Measurements from ENCODE around the gene CMKLR1.

Gene CMKLR1

GRCh38 chr12:108316176-108317086 is 22.7 kb downstream of the CMKLR1 start:
- DNase-seq (ENCODE audit: low read depth, low spot score) = no peak

DNA sequence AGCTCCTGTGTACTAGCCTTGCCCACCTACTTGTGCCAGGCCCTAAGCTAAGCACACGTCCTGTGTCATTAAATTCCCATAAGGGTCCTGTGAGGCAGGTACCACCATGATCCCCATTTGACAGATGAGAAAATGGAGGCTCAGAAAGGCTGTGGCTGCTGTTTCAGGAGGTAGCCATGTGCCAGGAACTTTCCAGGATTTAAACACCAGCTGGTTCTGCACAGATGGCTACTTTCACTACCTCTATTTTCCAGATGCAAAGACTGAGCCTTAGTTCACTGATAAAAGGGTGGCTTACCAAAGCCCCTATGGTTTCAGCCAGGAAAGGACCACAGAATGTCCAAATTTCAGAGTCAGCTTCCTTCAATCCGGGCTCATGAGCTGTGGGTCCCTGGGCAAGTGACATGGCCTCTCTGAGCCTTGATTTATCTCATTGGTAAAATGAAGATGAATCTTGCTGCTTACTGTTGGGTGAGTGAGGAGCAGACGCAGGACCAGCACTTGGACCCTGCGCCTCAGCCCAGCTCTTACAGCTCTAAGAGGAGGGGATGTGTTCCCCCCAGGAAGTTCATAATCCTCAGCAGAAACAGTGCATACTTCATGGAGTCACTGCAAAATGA is 23.5 kb downstream of the CMKLR1 start:
- no peak for DNase-seq (ENCODE audit: low read depth, low spot score)

DNA sequence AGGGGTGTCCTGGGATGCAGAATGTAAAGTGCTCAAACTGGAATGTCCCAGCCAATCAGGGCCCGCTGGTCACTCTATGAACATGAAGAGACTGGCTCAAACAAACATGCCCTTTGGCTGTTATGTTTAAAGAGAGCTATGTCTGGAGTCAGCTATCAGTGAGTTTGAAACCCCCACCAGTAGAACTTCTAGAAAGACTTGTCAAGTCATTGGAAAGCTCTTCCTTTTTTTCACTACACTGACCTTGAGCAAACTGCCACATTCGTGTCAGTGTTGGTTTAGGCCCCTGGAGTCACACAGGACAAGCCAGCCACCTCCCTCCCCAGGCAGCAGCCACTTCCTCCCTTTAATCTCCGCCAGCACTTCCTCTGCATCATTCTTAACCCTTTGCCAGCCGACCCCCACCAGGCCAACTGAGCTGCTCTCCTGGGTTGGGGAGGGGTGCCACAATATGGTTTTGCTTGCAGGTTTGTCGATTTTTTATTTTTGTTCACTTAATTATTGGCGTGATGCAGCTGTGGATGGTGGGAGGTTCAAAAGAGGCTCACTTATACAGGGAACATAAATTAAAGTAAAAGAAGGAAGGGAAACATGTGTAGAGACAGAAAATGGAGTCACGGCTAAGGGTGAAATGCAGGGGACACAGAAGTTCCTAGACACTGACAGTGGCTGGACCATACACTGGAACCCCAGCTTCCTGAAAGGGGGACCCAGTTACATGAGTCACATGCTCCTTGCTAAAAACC is 25.3 kb downstream of the CMKLR1 start:
- DNase-seq (ENCODE audit: low read depth, low spot score) = no peak

- DNase-seq (ENCODE audit: low read depth, low spot score) = no peak
These were observed 25.9 kb downstream of the CMKLR1 start for GRCh38 chr12:108313241-108313605.

DNA sequence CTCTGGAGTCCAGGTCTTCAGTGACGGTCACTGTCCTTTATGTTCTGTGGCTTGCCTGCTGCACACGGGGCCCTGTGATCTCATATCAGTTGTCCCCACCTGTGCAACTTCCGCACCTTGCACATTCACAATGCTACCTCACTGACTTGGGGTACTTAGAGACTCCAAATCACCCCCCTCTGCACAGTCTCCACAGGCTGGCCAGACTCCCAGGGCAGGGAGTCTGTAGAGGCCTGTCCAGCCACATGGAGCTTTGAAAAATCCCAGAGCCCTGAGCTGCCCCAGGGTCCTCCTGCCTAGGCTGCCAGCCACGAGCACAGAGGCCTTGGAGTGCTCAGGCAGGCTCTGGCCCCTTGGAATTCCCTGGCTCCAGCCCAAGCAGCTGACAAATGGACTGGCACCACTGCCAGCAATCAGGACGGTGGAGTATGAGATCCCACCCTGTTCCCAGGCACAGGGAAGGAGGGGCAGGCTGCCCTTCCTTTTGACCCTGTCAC is 26.4 kb downstream of the CMKLR1 start:
- DNase-seq (ENCODE audit: low read depth, low spot score) = no peak

GRCh38 chr12:108312073-108312659 is 26.9 kb downstream of the CMKLR1 start:
- DNase-seq (ENCODE audit: low read depth, low spot score) = no peak

- no peak for DNase-seq (ENCODE audit: low read depth, low spot score)
These were observed 27.5 kb downstream of the CMKLR1 start for GRCh38 chr12:108311605-108312004.

DNA sequence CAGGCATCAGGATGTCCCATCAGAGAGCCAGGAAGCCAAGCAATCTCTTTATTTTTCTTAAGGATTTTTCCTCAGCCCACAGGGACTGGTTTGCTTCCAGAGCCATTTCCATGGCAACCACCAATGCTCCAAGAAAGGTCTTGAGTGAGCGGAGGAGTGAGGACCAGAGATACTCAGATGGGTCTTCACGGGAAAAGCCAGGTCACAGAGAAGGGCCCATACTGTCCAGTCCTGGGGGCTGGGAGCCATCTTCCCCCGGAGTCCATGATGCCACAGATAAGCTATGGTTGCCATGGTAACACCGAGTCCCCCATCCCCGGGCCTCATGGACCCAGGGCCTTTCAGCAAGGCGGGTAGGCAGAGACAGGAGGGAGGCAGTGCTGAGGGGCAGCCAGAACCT is 28.6 kb downstream of the CMKLR1 start:
- DNase-seq (ENCODE audit: low read depth, low spot score) = no peak

DNA sequence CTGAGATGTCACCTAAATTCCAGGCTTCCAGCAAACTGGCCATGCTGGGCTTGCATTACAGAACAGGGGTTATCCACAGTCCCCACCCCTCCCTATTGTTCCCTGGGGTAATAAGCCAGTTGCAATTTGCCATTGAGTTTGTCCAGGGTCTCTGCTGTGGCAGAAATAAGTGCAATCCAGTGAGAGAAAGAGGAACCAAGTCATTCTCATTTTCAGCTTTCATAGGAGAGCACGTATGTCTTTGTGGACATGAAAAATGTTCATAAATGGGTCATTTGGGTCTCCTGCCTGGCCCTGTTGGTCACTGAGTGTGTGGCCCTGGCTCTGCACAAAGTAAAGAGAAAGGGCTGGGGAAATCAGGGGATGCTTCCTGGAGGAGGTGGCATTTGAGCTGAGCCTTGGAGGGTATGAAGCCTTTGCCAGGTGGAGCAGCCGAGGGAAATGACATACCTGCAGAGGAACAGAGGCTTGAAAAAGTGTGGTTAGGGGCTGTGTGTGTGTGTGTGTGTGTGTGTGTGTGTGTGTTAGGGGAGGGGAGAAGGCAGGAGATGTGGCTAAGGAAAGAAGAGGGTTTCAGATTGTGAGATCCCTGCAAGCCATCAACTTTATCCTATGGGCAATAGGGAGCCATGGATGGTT is 29.3 kb downstream of the CMKLR1 start:
- DNase-seq (ENCODE audit: low read depth, low spot score) = no peak

DNA sequence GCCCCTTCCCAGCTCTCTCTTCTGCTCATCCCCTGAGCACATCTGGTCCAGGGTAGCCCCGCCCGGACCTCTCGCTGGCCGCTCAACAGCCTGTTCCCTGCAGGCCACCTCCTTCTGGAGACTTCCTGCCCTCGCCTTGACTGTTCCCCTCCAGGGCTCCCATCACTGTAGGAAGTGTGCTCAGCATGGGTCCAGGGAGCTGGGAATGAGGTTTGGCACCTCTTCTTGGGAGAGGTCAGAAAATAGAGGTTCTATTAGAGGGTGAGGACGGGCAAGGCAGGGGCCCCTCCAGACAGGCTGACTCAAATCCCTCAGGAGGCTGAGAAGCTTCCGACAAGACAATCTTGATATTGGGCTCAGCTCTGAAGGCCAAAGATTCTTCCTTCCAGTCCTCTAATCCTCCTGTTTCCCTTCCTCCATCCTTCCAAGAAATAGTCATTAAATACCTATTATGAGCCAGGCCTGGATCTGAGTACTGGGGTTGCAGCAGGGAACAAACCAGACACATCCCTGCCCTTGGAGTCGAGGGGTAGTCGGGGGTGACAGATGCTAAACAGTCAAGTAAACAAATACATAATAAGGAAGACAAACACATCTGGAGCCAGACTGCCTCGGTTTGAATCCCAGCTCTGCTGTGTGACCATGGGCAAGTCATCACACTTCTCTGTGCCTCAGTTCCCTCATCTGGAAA is 30.6 kb downstream of the CMKLR1 start:
- DNase-seq (ENCODE audit: low read depth, low spot score) = peak; percentile 83

DNA sequence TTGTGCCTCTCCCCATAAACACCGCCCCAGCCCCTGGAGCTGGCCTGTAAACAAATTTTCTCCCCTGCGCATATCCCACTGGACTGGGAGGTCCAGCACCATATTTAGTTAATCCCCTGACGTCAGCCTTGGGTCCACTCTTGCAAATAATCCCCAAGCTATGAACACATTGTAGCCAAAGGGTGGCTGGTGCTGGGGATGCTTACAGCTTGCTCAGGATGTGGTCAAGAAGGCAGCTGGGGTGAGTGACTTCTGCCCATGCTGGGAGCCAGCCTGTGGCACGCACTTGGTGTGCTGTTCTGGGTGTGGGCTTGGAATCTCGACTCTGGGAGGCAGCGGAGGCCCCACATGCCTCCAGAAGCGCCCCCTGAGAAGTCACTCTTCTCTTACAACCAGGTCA is 32.1 kb downstream of the CMKLR1 start:
- DNase-seq (ENCODE audit: low read depth, low spot score) = peak; percentile 81

GRCh38 chr12:108306506-108306905 is 32.6 kb downstream of the CMKLR1 start:
- peak; percentile 23 for DNase-seq (ENCODE audit: low read depth, low spot score)

DNA sequence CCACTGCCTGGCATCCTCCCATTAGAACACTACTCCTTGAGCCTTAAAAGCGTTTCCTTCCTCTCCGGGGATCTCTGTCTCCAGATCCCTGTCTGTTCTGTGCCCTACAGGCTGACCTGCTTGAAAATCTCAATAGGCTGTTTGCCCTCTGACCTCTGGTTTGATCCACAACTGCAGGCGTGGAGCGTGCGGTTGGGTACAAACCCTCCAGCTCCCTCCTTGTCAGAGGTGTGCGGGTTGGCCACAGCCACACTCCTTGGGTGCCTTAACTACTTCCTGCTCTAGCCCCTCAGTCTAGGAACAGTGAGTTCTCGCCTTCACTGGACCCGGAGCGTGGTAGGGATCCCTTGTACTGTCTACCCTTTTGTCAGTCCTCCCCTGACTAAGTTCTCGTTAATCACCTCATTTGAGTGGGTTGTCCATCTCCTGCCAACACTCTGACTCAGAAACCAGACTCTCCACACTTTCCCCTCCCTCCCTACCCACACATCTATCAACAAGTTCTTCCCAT is 33.1 kb downstream of the CMKLR1 start:
- peak; percentile 47 for DNase-seq (ENCODE audit: low read depth, low spot score)

GRCh38 chr12:108305520-108305919 is 33.6 kb downstream of the CMKLR1 start:
- DNase-seq (ENCODE audit: low read depth, low spot score) = peak; percentile 66

GRCh38 chr12:108304633-108305032 is 34.5 kb downstream of the CMKLR1 start:
- no peak for DNase-seq (ENCODE audit: low read depth, low spot score)

- no peak for DNase-seq (ENCODE audit: low read depth, low spot score)
These were observed 35.4 kb downstream of the CMKLR1 start for GRCh38 chr12:108303703-108304102.

- peak; percentile 96 for DNase-seq (ENCODE audit: low read depth, low spot score)
These were observed 36.5 kb downstream of the CMKLR1 start for GRCh38 chr12:108302403-108303311.

GRCh38 chr12:108302016-108302402 is 37.1 kb downstream of the CMKLR1 start:
- no peak for DNase-seq (ENCODE audit: low read depth, low spot score)

DNA sequence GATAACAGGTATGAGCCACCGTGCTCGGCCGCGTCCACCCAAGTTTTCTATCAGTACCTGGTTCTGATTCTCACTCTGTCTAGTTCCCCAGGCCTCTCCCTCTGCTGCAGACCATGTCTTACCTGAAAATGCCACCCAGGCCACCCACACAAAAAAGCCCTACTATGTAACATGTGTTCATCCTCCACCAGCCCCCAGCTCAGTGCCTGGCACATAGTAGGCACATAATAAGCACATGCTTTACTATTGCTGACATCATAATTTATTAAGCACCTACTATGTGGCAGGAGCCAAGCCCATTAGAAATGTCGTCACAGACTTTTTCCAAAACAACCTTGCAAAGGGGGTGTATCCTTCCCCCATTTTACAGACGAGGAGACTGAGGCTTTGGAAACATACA is 37.8 kb downstream of the CMKLR1 start:
- no peak for DNase-seq (ENCODE audit: low read depth, low spot score)

Measured in smooth muscle cell of the brain vasculature (primary cell).